ENCODE results near the gene TNFAIP8L1.

The TNFAIP8L1 gene

GRCh38 chr19:4654437-4655361 lies 15.4 kb downstream of the TNFAIP8L1 start:
- H3K27ac Mint-ChIP-seq: peak overlapping the region; percentile 17
- no peaks in the 10 kb centered on the region for H3K4me1 Mint-ChIP-seq
- DNase-seq (ENCODE audit: low spot score in 2 of 2): no peak
- H3K4me3 Mint-ChIP-seq: no peak overlapping the region
- peaks cover 78% of the 10 kb centered on the region for H3K36me3 Mint-ChIP-seq
- ATAC-seq: no peak
- H3K9me3 Mint-ChIP-seq: no peaks in the 10 kb centered on the region

DNA sequence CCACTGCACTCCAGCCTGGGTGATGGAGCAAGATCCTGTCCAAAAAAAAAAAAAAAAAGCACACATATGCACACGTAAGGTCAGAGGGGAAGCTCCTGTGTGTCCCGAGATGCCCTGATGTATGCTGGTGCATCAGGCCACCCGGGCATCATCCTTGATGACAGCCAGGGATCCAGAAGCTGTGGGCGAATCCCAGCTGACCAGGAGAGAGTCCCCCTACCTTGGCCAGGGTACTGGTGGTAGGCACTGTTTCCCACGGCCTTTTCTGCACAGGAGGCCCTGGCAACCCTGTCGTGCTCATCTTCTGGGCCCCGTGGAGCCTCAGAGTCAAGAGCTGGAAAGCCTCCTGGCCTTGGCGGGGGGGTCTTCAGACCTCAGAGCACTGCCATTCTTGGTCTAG lies 16.8 kb downstream of the TNFAIP8L1 start:
- Mint-ChIP-seq H3K36me3 (peaks cover 87% of the 10 kb centered on the region), H3K4me3 (no peak overlapping the region)
- ATAC-seq: no peak

GRCh38 chr19:4657262-4657661 lies 17.9 kb downstream of the TNFAIP8L1 start:
- ATAC-seq: no peak
- peaks cover 12% of the 10 kb centered on the region for H3K4me1 Mint-ChIP-seq
- no peak for DNase-seq (ENCODE audit: low spot score in 2 of 2)
- peaks cover 95% of the 10 kb centered on the region for H3K36me3 Mint-ChIP-seq
- H3K4me3 Mint-ChIP-seq: no peak overlapping the region
- H3K27ac Mint-ChIP-seq: peak overlapping the region; percentile 29
- no peaks in the 10 kb centered on the region for H3K9me3 Mint-ChIP-seq

More for the DNA sequence above, 16.8 kb downstream of the TNFAIP8L1 start:
- no peak for DNase-seq (ENCODE audit: low spot score in 2 of 2)
- H3K27ac Mint-ChIP-seq: no peak overlapping the region
- H3K4me1 Mint-ChIP-seq: peaks cover 2% of the 10 kb centered on the region
- no peaks in the 10 kb centered on the region for H3K9me3 Mint-ChIP-seq

DNA sequence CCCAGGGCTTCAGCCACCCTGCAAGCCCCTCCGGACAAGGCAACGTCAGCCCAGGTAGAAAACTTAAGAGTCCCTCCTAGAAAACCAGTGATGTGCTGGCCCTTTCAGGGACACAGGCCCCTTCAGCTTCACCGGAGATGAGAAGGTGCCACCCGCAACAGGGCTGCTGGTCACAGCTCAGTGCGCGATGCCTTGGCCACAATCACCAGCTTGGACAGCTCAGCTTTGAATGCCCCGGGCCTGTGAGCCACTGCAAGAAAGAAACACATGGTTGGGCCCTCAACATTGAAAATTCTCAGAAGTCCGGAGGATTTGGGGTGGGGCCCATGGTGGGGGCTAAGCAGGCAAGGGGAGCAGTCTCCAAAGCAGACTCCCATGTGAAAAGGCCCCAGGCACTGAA lies 18.5 kb downstream of the TNFAIP8L1 start:
- peak overlapping the region; percentile 29 for H3K27ac Mint-ChIP-seq
- DNase-seq (ENCODE audit: low spot score in 2 of 2) (no peak), ATAC-seq (no peak)
- no peak overlapping the region for H3K4me3 Mint-ChIP-seq
- H3K4me1 Mint-ChIP-seq: peaks cover 18% of the 10 kb centered on the region
- H3K9me3 Mint-ChIP-seq: no peaks in the 10 kb centered on the region
- peaks cover 97% of the 10 kb centered on the region for H3K36me3 Mint-ChIP-seq

DNA sequence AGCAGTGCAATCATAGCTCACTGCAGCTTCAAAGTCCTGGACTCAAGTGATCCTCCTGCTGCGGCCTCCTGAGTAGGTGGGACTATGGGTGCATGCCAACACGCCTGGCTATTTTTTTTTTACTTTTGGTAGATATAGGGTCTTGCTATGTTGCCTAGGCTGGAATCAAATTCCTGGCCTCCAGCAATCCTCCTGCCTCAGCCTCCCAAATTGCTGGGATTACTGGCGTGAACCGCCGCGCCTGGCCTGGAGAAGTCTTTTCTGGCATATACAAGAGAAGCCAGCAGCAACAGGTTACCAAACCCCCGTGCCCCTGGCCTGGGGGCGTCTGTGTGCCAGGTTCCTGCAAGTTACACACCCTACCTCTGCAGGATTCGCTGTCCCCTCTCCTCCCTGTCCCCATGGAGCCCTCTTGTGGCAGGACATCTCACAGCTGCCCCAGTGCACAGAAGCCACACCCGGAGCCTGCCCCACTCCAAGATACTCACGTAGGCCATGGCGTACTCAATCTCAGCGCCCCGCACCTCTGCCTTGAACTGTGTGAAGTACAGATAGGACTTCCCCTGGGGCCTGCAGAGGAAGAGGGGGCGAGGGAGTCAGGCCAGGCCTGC lies 21.0 kb downstream of the TNFAIP8L1 start:
- ATAC-seq (peak; percentile 16), DNase-seq (ENCODE audit: low spot score in 2 of 2) (no peak)
- peaks cover 25% of the 10 kb centered on the region for H3K4me1 Mint-ChIP-seq
- H3K4me3 Mint-ChIP-seq: no peak overlapping the region
- no peak overlapping the region for H3K27ac Mint-ChIP-seq
- peaks cover 91% of the 10 kb centered on the region for H3K36me3 Mint-ChIP-seq
- H3K9me3 Mint-ChIP-seq: no peaks in the 10 kb centered on the region

GRCh38 chr19:4660993-4661392 lies 21.7 kb downstream of the TNFAIP8L1 start:
- DNase-seq (ENCODE audit: low spot score in 2 of 2) (no peak), ATAC-seq (peak; percentile 45)
- Mint-ChIP-seq H3K36me3 (peaks cover 91% of the 10 kb centered on the region), H3K9me3 (no peaks in the 10 kb centered on the region), H3K4me1 (peaks cover 25% of the 10 kb centered on the region), H3K27ac (peak overlapping the region; percentile 83), H3K4me3 (no peak overlapping the region)

- Mint-ChIP-seq H3K4me3 (no peak overlapping the region), H3K27ac (peak overlapping the region; percentile 83), H3K36me3 (peaks cover 91% of the 10 kb centered on the region), H3K9me3 (no peaks in the 10 kb centered on the region), H3K4me1 (peaks cover 25% of the 10 kb centered on the region)
- no peak for ATAC-seq
- DNase-seq (ENCODE audit: low spot score in 2 of 2): no peak
Observed at GRCh38 chr19:4662020-4662695, 22.8 kb downstream of the TNFAIP8L1 start.

- Mint-ChIP-seq H3K9me3 (no peaks in the 10 kb centered on the region), H3K27ac (no peak overlapping the region), H3K4me3 (no peak overlapping the region), H3K4me1 (peaks cover 25% of the 10 kb centered on the region), H3K36me3 (peaks cover 91% of the 10 kb centered on the region)
- DNase-seq (ENCODE audit: low spot score in 2 of 2) (no peak), ATAC-seq (no peak)
Observed at GRCh38 chr19:4662812-4663211, 23.5 kb downstream of the TNFAIP8L1 start.

DNA sequence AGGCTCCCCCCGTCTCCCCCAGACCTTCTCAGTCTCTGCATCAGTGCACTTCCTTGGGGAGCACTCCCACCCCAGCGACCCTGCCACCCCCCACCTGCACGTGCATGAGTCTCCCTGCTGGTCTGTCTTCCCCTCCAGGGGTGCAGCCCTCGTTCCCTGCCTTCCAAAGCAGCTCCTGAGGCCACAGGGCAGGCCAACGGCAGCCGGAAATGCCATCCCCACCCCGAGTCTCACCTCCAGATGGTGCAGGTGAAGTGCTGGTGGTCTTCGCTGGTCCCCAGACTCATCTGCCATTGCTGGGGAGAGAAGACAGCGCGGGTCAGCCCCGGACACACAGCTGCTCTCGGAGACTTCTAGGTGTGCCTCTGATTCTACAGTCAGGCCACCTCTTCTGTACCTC lies 25.3 kb downstream of the TNFAIP8L1 start:
- Mint-ChIP-seq H3K27ac (peak overlapping the region; percentile 67), H3K36me3 (peaks cover 91% of the 10 kb centered on the region)
- no peak for ATAC-seq

GRCh38 chr19:4669723-4670480 lies 30.6 kb downstream of the TNFAIP8L1 start, which contains the start of gene MYDGF:
Gene MYDGF, minus strand, starts transcription at chr19:4670342. Its CDS starts 8 bp downstream, at chr19:4670334.
- Mint-ChIP-seq H3K36me3 (peaks cover 62% of the 10 kb centered on the region), H3K27ac (peak within 1 kb of the TSS; percentile 94), H3K4me1 (peaks cover 10% of the 10 kb centered on the region), H3K9me3 (no peaks in the 10 kb centered on the region), H3K4me3 (peak within 1 kb of the TSS; percentile 83)
- peak; percentile 98 for ATAC-seq
- DNase-seq (ENCODE audit: low spot score in 2 of 2): peak; percentile 86 to 95

More for the DNA sequence above, 25.3 kb downstream of the TNFAIP8L1 start:
- H3K9me3 Mint-ChIP-seq: no peaks in the 10 kb centered on the region
- no peak for DNase-seq (ENCODE audit: low spot score in 2 of 2)
- peaks cover 31% of the 10 kb centered on the region for H3K4me1 Mint-ChIP-seq
- no peak overlapping the region for H3K4me3 Mint-ChIP-seq

GRCh38 chr19:4671185-4671851 lies 32.0 kb downstream of the TNFAIP8L1 start:
- Mint-ChIP-seq H3K27ac (no peak overlapping the region), H3K4me1 (peaks cover 7% of the 10 kb centered on the region), H3K9me3 (no peaks in the 10 kb centered on the region), H3K36me3 (peaks cover 56% of the 10 kb centered on the region), H3K4me3 (no peak overlapping the region)
- DNase-seq (ENCODE audit: low spot score in 2 of 2): no peak
- ATAC-seq: no peak

DNA sequence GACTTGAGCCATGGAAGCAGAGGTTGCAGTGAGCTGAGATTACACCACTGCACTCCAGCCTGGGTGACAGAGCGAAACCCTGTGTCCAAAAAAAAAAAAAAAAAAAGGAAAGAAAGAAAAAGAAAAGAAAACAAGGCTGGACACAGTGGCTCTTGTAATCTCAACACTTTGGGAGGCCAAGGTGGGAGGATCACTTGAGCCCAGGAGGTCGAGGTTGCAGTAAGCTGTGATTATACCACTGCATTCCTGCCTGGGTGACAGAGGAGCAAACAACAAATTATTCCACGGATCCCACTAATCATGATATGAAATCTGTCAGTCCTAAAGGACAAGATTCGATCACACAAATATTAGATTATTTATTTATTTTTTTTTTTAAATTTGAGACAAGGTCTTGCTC lies 33.9 kb downstream of the TNFAIP8L1 start:
- Mint-ChIP-seq H3K4me1 (peaks cover 4% of the 10 kb centered on the region), H3K27ac (no peak overlapping the region), H3K9me3 (no peaks in the 10 kb centered on the region), H3K36me3 (peaks cover 48% of the 10 kb centered on the region), H3K4me3 (no peak overlapping the region)
- ATAC-seq (no peak), DNase-seq (ENCODE audit: low spot score in 2 of 2) (no peak)

GRCh38 chr19:4673726-4674125 lies 34.4 kb downstream of the TNFAIP8L1 start:
- no peak for ATAC-seq
- Mint-ChIP-seq H3K27ac (peak overlapping the region; percentile 43), H3K36me3 (peaks cover 48% of the 10 kb centered on the region), H3K4me1 (no peaks in the 10 kb centered on the region), H3K9me3 (no peaks in the 10 kb centered on the region), H3K4me3 (no peak overlapping the region)
- DNase-seq (ENCODE audit: low spot score in 2 of 2): no peak

GRCh38 chr19:4675346-4675745 lies 36.0 kb downstream of the TNFAIP8L1 start:
- ATAC-seq (no peak), DNase-seq (ENCODE audit: low spot score in 2 of 2) (no peak)
- H3K36me3 Mint-ChIP-seq: peaks cover 48% of the 10 kb centered on the region
- no peaks in the 10 kb centered on the region for H3K9me3 Mint-ChIP-seq
- H3K4me1 Mint-ChIP-seq: no peaks in the 10 kb centered on the region
- H3K4me3 Mint-ChIP-seq: no peak overlapping the region
- no peak overlapping the region for H3K27ac Mint-ChIP-seq
